Ascending aorta (tissue), 2 donors: Measurements from ENCODE around the gene BTBD6. TPM values are rescaled to one million over a fixed set of nuclear protein-coding genes. Genes with fewer than 3 reads are reported as not detected.
"Not testable (repeated sequence)": the region's sequence is repeated elsewhere in the genome, so short reads cannot be mapped to it uniquely, and the experiment has no call there.

Source experiments
- DNase-seq, 2 donors: peaks; one replicate each; pipeline ENCODE4 v3.0.0-alpha.2; 2019; ENCODE audit warnings: low spot score in 2 of 2
- H3K27ac ChIP-seq, 2 donors: fragments of 200-600 bp; sonication (generic); one replicate each; pipeline ENCODE4 v1.5.1; 2016 to 2017; ENCODE audit warnings: mild to moderate bottlenecking in 1 of 2
- H3K27me3 ChIP-seq: fragments of 200-600 bp; sonication (generic); one replicate; pipeline ENCODE4 v1.5.1; 2017
- H3K36me3 ChIP-seq, 2 donors: fragments of 200-600 bp; sonication (generic); one replicate each; pipeline ENCODE4 v1.5.1; 2016
- H3K4me1 ChIP-seq, 2 donors: fragments of 200-600 bp; sonication (generic); one replicate each; pipeline ENCODE4 v1.5.1; 2016 to 2017; ENCODE audit warnings: mild to moderate bottlenecking in 1 of 2
- H3K4me3 ChIP-seq, 2 donors: fragments of 200-600 bp; sonication (generic); one replicate each; pipeline ENCODE4 v1.5.1; 2016 to 2017; ENCODE audit warnings: mild to moderate bottlenecking in 1 of 2
- H3K9me3 ChIP-seq, 2 donors: fragments of 200-600 bp; sonication (generic); one replicate each; pipeline ENCODE4 v1.5.1; 2016
- intact Hi-C: fragments of 100-400 bp; cut with DNase I; formaldehyde crosslinking; loops from one replicate; pipeline ENCODE4 v1.15.1; 2023
- total RNA-seq: library from RNA; depleted of rRNA; stranded (reverse); fragments of >200 nt; gene quantifications from one replicate; pipeline ENCODE4 v1.1.0, GENCODE V29; 2016
- TF ChIP-seq, protein P1 (sequence below), 3 experiments: fragments of 200-600 bp in 2 of 3; fragments of 450-650 bp in 1 of 3; sonication (generic) in 2 of 3; IDR thresholded peaks; one replicate each; pipeline ENCODE4 v1.5.1; 2016 to 2019; ENCODE audit warnings: antibody characterized with exemption in 3 of 3, mild to moderate bottlenecking in 1 of 3, moderate library complexity in 1 of 3

The BTBD6 gene
- total RNA-seq, 1 donor from 2014 or later = 80.1 TPM

DNA sequence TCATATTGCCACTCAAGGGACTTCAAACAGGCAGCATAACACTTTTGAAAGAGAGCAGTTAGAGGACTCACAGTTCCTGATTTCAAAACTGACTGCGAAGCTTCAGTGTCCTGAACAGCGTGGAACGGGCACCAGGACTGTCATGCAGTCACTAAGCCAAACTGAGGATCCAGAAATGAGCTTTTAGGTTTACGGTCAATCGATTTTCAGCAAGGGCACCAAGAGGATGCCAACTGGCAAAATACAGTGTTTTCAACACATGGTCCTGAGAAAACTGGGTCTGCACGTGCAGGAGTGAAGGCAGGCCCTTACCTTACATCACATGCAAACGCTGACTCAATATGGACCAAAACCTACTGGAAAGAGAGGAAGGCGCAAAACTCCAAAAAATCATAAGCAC, 36.8 kb downstream of the BTBD6 start:
- Histone ChIP-seq H3K4me3 (no peak overlapping the region), H3K4me1 (peaks cover 0 to 4% of the 10 kb centered on the region in 2 donors), H3K27ac (no peak overlapping the region), H3K9me3 (no peaks in the 10 kb centered on the region), H3K27me3 (no peaks in the 10 kb centered on the region), H3K36me3 (peaks cover 8 to 11% of the 10 kb centered on the region in 2 donors)
- no peak for DNase-seq
- TF ChIP-seq, protein P1, sequence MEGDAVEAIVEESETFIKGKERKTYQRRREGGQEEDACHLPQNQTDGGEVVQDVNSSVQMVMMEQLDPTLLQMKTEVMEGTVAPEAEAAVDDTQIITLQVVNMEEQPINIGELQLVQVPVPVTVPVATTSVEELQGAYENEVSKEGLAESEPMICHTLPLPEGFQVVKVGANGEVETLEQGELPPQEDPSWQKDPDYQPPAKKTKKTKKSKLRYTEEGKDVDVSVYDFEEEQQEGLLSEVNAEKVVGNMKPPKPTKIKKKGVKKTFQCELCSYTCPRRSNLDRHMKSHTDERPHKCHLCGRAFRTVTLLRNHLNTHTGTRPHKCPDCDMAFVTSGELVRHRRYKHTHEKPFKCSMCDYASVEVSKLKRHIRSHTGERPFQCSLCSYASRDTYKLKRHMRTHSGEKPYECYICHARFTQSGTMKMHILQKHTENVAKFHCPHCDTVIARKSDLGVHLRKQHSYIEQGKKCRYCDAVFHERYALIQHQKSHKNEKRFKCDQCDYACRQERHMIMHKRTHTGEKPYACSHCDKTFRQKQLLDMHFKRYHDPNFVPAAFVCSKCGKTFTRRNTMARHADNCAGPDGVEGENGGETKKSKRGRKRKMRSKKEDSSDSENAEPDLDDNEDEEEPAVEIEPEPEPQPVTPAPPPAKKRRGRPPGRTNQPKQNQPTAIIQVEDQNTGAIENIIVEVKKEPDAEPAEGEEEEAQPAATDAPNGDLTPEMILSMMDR (IDR thresholded peaks at IDR 0.05) = no peak
- intact Hi-C loops = no loop called here

DNA sequence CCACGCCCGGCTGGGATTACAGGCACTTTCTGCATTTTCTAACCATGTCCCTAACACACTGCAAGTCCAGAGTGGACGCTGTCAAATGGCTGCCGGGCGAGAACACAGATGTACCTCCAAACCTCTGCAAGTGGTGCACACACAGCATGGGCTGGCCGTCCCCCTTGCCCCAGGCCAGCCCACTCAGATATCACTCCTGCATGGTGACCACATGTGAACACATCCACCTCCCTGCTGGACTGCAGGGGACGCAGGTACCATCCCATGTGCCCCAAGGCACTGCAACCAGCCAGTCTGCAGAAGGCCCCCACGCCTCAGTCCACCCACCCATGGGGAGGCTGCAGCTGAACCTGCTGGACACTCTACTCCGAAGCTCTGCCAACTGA, 38.4 kb downstream of the BTBD6 start:
- Histone ChIP-seq H3K4me3 (no peak overlapping the region), H3K4me1 (peaks cover 0 to under 1% of the 10 kb centered on the region in 2 donors), H3K9me3 (no peaks in the 10 kb centered on the region), H3K27me3 (no peaks in the 10 kb centered on the region), H3K27ac (no peak overlapping the region), H3K36me3 (peaks cover 6 to 8% of the 10 kb centered on the region in 2 donors)
- no peak for DNase-seq
- intact Hi-C loops = no loop called here
- TF ChIP-seq, protein P1 (IDR thresholded peaks at IDR 0.05) = no peak

DNA sequence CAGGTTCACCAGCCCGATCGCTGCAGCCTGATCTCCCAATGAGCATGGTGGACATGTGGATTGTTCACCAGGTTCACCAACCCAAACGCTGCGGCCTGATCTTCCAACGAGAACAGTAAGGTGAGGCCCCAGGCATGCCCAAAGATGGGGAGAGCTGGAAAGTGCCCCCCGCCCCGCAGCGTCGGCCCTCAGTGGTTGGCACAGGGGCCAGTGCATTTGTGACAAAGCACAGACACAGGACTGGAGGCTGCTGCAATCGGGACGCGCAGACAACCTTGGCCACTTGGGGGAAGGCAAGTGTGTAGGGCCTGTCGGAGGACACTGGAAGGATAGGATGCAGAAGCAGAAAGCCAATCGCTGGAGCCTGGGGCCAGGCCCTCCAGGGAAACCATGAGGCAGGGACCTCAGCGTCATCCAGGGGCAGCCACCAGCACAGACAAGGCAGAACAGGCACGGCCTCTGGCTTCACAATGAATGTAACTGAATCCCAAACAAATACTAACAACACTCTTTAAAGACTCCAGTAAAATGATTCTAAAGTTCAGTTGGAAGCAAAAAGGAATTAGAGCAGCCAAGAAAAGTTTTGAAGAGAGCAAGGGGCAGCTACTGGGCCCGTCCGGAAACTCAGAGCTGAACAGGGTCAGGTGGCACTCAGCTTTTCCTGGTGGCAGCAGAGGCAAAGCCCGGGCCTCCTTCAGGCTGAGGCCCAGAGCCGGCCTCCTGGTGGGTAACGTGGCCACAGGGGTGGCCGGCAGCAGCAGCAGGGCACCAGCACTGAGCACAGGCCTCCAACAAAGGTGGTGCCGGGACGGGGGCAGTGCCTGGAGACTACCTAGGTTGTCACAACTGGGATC, 39.1 kb downstream of the BTBD6 start:
- no peak overlapping the region for H3K4me3 ChIP-seq
- TF ChIP-seq, protein P1 (IDR thresholded peaks at IDR 0.05) = no peak
- H3K27ac ChIP-seq = no peak overlapping the region
- H3K9me3 ChIP-seq = no peaks in the 10 kb centered on the region
- peaks cover 0 to 2% of the 10 kb centered on the region in 2 donors for H3K4me1 ChIP-seq
- H3K27me3 ChIP-seq = no peaks in the 10 kb centered on the region
- DNase-seq = no peak
- H3K36me3 ChIP-seq = peaks cover 6 to 8% of the 10 kb centered on the region in 2 donors
- intact Hi-C loops = no loop called here

DNA sequence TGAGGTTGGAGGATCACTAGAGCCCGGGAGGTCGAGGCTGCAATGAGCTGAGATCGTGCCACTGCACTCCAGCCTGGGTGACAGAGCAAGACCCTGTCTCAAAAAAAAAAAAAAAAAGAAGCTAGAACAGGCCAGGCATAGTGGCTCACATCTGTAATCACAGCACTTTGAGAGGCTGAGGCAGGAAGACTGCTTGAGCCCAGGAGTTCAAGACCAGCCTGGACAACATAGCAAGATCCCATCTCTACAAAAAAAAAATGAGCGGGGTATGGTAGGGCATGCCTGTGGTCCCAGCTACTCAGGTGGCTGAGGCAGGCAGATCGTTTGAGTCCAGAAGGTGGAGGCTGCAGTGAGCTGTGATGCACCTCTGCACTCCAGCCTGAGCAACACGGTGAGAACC, 40.6 kb downstream of the BTBD6 start:
- H3K27ac ChIP-seq, H3K27me3 ChIP-seq, H3K4me3 ChIP-seq, intact Hi-C loops, DNase-seq, H3K36me3 ChIP-seq, H3K9me3 ChIP-seq, H3K4me1 ChIP-seq: not testable (repeated sequence)

DNA sequence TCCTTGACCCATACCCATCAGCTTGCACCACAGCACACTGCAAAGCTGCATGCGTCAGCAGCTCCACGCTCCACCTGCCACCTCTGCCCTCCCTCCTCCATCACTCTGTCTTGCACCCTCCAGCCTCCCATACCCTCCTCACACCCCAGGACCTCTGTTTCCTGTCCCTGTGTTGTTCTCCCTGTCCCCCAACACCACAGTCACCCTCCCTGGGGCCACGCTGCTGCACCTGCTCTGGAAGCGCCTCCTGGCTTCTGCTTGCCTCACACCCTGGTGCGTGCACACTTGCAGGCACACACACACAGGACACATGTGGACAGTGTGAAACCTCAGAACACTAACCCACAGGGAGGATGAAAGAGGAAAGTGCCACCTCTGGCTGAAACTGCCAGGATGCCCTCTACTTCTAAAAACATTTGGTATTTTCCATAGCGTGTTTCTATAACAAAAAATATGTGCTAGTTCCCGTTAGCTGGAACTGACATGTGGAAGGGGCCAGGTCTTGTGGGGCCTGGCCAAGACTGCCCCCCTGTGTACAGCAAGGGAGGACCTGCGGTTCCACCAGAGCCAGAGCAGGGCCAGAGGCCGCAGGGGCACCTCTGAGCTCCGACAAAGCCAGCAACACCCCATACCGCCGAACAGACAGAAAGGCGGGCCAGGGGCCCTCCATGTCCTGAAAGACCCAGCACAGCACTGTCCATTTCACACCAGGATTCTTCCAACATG, 42.5 kb downstream of the BTBD6 start:
- Histone ChIP-seq H3K27ac (no peak overlapping the region), H3K9me3 (no peaks in the 10 kb centered on the region), H3K4me1 (peaks cover 4 to 7% of the 10 kb centered on the region in 2 donors), H3K27me3 (no peaks in the 10 kb centered on the region), H3K36me3 (peaks cover 0 to 2% of the 10 kb centered on the region in 2 donors), H3K4me3 (no peak overlapping the region)
- intact Hi-C loops = no loop called here
- DNase-seq = no peak
- TF ChIP-seq, protein P1 (IDR thresholded peaks at IDR 0.05) = no peak
